Smooth muscle cell (in vitro differentiated cells): ENCODE measurements around the gene CPPED1. TPM values are rescaled to one million over a fixed set of nuclear protein-coding genes. Genes with fewer than 3 reads are reported as not detected.
"Not testable (repeated sequence)": the region's sequence is repeated elsewhere in the genome, so short reads cannot be mapped to it uniquely, and the experiment has no call there.

ENCODE experiments used
- DNase-seq: peaks from one replicate; lab custom pipeline; 2025; ENCODE audit not compliant: unreplicated experiment; lab: John Stamatoyannopoulos, UW
- H2AFZ ChIP-seq: fragments of 200-600 bp; sonication (generic); 2 replicates; pipeline ENCODE4 v1.6.0; 2016; ENCODE audit warnings: antibody characterized with exemption, low read depth, mild to moderate bottlenecking
- H3F3A ChIP-seq: fragments of 200-600 bp; sonication (generic); 2 replicates; pipeline ENCODE4 v1.6.0; 2017; ENCODE audit warnings: antibody characterized with exemption, low read depth
- H3K27ac ChIP-seq: fragments of 200-600 bp; sonication (generic); 2 replicates; pipeline ENCODE4 v1.5.1; 2016; ENCODE audit warnings: low read depth, mild to moderate bottlenecking
- H3K27me3 ChIP-seq: fragments of 200-600 bp; sonication (generic); 2 replicates; pipeline ENCODE4 v1.6.1; 2016; ENCODE audit warnings: low read depth, mild to moderate bottlenecking
- H3K36me3 ChIP-seq: fragments of 200-600 bp; sonication (generic); 2 replicates; pipeline ENCODE4 v1.5.1; 2016; ENCODE audit warnings: low read depth
- H3K4me1 ChIP-seq: fragments of 200-600 bp; sonication (generic); 2 replicates; pipeline ENCODE4 v1.5.1; 2016; ENCODE audit warnings: low read depth
- H3K4me2 ChIP-seq: fragments of 200-600 bp; sonication (generic); 2 replicates; pipeline ENCODE4 v1.6.0; 2016; ENCODE audit warnings: mild to moderate bottlenecking
- H3K4me3 ChIP-seq: fragments of 200-600 bp; sonication (generic); 2 replicates; pipeline ENCODE4 v1.5.1; 2016; ENCODE audit warnings: mild to moderate bottlenecking
- H3K79me2 ChIP-seq: fragments of 200-600 bp; sonication (generic); 2 replicates; pipeline ENCODE4 v1.6.0; 2016; ENCODE audit warnings: low read depth, mild to moderate bottlenecking
- H3K9ac ChIP-seq: fragments of 200-600 bp; sonication (generic); 2 replicates; pipeline ENCODE4 v1.6.0; 2016; ENCODE audit warnings: low read depth
- H3K9me3 ChIP-seq: fragments of 200-600 bp; sonication (generic); replicated peaks from 2 replicates; pipeline ENCODE4 v1.5.1; 2016; ENCODE audit warnings: low read depth
- H4K20me1 ChIP-seq: fragments of 200-600 bp; sonication (generic); 2 replicates; pipeline ENCODE4 v1.6.0; 2016; ENCODE audit warnings: low read depth
- WGBS: methylation state at CpG from one replicate; pipeline ENCODE4 v1.1.7; 2016; ENCODE audit warnings: low lambda C conversion rate; 5-methylcytosine and 5-hydroxymethylcytosine counted together
- polyA plus RNA-seq: library from polyadenylated mRNA; unstranded; fragments of >200 nt; fragmentation: Nextera tagmentation; extraction: Ambion mirVana; gene quantifications from 2 replicates; pipeline ENCODE4 v1.2.1, GENCODE V29; 2016
- total RNA-seq: library from RNA; depleted of rRNA; stranded (reverse); fragments of >200 nt; gene quantifications from 2 replicates; pipeline ENCODE4 v1.2.3, GENCODE V29; 2014
- TF ChIP-seq, protein P1 (sequence below): fragments of 200-600 bp; sonication (generic); IDR thresholded peaks from 2 replicates; pipeline ENCODE4 v1.5.1; 2017; ENCODE audit warnings: borderline replicate concordance, mild to moderate bottlenecking, antibody characterized with exemption; ENCODE audit not compliant: insufficient read depth, poor library complexity, severe bottlenecking

CPPED1 gene
- total and polyA plus RNA-seq, 2 experiments from 2014 or later, result 17.2 to 20.9 TPM

DNA sequence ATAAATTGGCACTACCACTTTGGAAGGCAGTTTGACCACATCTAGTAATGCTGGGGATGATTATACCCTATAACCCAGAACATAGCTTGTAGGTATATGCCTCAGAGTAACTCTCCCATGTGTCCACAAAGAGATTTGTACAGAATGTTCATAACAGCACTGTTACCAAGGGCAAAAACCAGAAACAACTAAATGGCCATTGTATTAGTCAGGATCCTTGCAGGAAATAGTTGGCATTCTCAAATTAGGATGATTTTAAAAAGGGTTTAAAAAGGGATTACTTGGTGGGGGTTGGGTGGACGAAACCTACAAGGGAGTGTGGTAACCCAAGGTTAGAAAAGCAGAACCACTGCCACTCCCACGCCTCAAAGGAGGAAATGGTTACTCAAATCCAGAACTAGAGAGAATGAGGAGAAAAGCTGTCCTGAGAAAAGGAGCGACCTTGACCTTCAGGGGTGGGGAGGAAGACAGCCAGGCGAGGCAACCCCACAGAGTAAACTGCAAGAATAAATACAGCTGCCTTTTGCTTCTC is 2.1 kb downstream of the CPPED1 start:
- Histone ChIP-seq H3K4me1 (peaks cover 7% of the 10 kb centered on the region), H3F3A (peaks cover 16% of the 10 kb centered on the region), H3K9ac (peak overlapping the region; percentile 71), H3K9me3 (no peaks in the 10 kb centered on the region), H3K36me3 (no peaks in the 10 kb centered on the region), H4K20me1 (no peaks in the 10 kb centered on the region), H3K27ac (peak overlapping the region; percentile 91), H3K27me3 (no peaks in the 10 kb centered on the region), H3K4me2 (peak overlapping the region; percentile 77), H2AFZ (no peak overlapping the region), H3K79me2 (peaks cover 4% of the 10 kb centered on the region), H3K4me3 (peak overlapping the region; percentile 21)
- TF ChIP-seq, protein P1, sequence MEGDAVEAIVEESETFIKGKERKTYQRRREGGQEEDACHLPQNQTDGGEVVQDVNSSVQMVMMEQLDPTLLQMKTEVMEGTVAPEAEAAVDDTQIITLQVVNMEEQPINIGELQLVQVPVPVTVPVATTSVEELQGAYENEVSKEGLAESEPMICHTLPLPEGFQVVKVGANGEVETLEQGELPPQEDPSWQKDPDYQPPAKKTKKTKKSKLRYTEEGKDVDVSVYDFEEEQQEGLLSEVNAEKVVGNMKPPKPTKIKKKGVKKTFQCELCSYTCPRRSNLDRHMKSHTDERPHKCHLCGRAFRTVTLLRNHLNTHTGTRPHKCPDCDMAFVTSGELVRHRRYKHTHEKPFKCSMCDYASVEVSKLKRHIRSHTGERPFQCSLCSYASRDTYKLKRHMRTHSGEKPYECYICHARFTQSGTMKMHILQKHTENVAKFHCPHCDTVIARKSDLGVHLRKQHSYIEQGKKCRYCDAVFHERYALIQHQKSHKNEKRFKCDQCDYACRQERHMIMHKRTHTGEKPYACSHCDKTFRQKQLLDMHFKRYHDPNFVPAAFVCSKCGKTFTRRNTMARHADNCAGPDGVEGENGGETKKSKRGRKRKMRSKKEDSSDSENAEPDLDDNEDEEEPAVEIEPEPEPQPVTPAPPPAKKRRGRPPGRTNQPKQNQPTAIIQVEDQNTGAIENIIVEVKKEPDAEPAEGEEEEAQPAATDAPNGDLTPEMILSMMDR, result no peak
- no peak for DNase-seq
- 11% methylated on average over 4 of the region's 4 CpGs for WGBS

- peaks cover 7% of the 10 kb centered on the region for H3K4me1 ChIP-seq
- H3K36me3 ChIP-seq, result no peaks in the 10 kb centered on the region
- peak overlapping the region; percentile 77 for H3K4me2 ChIP-seq
- H4K20me1 ChIP-seq, result no peaks in the 10 kb centered on the region
- 87% methylated on average over 6 of the region's 6 CpGs for WGBS
- peaks cover 16% of the 10 kb centered on the region for H3F3A ChIP-seq
- H3K9me3 ChIP-seq, result no peaks in the 10 kb centered on the region
- H3K27ac ChIP-seq, result peak overlapping the region; percentile 91
- H3K79me2 ChIP-seq, result peaks cover 4% of the 10 kb centered on the region
- H2AFZ ChIP-seq, result no peak overlapping the region
- TF ChIP-seq, protein P1, result no peak
- no peak for DNase-seq
- no peak overlapping the region for H3K4me3 ChIP-seq
- H3K27me3 ChIP-seq, result no peaks in the 10 kb centered on the region
- H3K9ac ChIP-seq, result peak overlapping the region; percentile 71
Measured at GRCh38 chr16:12800817-12801216, 2.9 kb downstream of the CPPED1 start.

DNA sequence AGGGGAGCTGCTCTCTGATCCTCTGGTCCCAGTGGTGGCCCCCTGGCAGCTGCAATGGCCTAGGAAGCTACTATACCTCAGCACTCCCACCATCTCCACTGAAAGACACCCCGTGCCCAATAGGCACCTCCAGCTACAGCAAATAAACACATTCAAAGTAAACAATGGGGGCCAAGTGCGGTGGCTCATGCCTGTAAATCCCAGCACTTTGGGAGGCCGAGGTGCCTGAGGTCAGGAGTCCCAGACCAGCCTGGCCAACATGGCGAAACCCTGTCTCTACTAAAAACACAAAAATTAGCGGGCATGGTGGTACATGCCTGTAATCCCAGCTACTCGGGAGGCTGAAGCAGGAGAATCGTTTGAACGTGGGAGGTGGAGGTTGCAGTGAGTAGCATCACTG is 3.7 kb downstream of the CPPED1 start:
- not testable (repeated sequence) for H3K36me3 ChIP-seq, H3K4me2 ChIP-seq, H3K9me3 ChIP-seq, H3K27me3 ChIP-seq, H3K9ac ChIP-seq, H3K4me3 ChIP-seq, H2AFZ ChIP-seq, H3K4me1 ChIP-seq, H4K20me1 ChIP-seq, DNase-seq, H3K79me2 ChIP-seq
- Histone ChIP-seq H3F3A (peaks cover 16% of the 10 kb centered on the region), H3K27ac (peak overlapping the region; percentile 91)
- WGBS, result 84% methylated on average over 8 of the region's 8 CpGs

- no peaks in the 10 kb centered on the region for H3K36me3 ChIP-seq
- no peak overlapping the region for H2AFZ ChIP-seq
- H3K27ac ChIP-seq, result peak overlapping the region; percentile 49
- H3K4me1 ChIP-seq, result peaks cover 7% of the 10 kb centered on the region
- H4K20me1 ChIP-seq, result no peaks in the 10 kb centered on the region
- TF ChIP-seq, protein P1, result no peak
- no peak for DNase-seq
- H3K79me2 ChIP-seq, result peaks cover 9% of the 10 kb centered on the region
- no peak overlapping the region for H3K4me3 ChIP-seq
- H3F3A ChIP-seq, result peaks cover 8% of the 10 kb centered on the region
- WGBS, result 48% methylated on average over 5 of the region's 5 CpGs
- no peaks in the 10 kb centered on the region for H3K9me3 ChIP-seq
- no peaks in the 10 kb centered on the region for H3K27me3 ChIP-seq
- peak overlapping the region; percentile 8 for H3K4me2 ChIP-seq
- no peak overlapping the region for H3K9ac ChIP-seq
Measured at GRCh38 chr16:12798846-12799245, 4.8 kb downstream of the CPPED1 start.
